Measurements from ENCODE around the gene PRR3. TPM values are rescaled to one million over a fixed set of nuclear protein-coding genes. Genes with fewer than 3 reads are reported as not detected.

The PRR3 gene
- total and polyA plus RNA-seq, 9 of the 15 experiments (the other 6 are each of a cell fraction or from before 2014, with no cell fraction given), result 23.5 to 59.6 (median 28.8) TPM

DNA sequence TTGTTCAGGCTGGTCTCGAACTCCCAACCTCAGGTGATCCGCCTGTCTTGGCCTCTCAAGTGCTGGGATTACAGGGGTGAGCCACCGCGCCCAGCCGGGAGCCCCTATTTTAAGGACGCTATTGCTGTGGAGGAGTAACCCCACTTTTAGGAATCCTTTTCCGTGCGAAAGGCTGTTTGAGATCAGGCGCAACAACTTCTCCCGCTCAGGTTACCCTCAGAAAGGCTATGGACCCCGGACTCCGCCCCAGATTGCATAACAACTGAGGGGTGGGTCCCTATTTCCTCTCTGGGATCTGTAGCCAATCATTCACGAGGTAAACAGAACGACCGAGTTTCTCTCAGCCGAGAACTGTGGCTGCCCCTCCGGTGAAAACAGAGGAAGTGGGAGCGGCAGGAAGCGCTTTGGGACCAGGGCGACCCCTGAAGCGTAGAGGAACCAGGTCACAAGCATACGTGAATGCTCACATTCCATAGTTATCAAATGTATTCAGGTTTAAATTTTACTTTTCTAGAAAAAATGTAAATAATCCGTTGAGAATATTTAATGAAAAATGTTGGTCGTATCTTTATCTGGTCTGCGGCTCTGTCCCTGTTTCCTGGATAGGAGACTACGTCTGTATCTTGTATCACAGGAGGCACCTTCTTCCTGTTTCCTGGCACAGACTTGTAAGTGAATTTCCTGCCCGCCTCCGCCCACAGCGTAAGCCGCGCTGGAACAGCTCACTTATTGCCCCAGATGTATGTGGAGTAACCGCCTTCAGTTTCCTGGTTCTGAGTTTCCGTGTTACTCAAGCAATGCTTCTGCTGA is 40.9 kb upstream of the PRR3 start (continued):
- TF ChIP-seq, protein P1, sequence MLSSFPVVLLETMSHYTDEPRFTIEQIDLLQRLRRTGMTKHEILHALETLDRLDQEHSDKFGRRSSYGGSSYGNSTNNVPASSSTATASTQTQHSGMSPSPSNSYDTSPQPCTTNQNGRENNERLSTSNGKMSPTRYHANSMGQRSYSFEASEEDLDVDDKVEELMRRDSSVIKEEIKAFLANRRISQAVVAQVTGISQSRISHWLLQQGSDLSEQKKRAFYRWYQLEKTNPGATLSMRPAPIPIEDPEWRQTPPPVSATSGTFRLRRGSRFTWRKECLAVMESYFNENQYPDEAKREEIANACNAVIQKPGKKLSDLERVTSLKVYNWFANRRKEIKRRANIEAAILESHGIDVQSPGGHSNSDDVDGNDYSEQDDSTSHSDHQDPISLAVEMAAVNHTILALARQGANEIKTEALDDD (IDR thresholded peaks at IDR 0.05), result no peak
- TF ChIP-seq ZNF79 (CRISPR knock-in tag; IDR thresholded peaks at IDR 0.05; ENCODE audit: low read depth), result no peak
- TF ChIP-seq, protein P2, sequence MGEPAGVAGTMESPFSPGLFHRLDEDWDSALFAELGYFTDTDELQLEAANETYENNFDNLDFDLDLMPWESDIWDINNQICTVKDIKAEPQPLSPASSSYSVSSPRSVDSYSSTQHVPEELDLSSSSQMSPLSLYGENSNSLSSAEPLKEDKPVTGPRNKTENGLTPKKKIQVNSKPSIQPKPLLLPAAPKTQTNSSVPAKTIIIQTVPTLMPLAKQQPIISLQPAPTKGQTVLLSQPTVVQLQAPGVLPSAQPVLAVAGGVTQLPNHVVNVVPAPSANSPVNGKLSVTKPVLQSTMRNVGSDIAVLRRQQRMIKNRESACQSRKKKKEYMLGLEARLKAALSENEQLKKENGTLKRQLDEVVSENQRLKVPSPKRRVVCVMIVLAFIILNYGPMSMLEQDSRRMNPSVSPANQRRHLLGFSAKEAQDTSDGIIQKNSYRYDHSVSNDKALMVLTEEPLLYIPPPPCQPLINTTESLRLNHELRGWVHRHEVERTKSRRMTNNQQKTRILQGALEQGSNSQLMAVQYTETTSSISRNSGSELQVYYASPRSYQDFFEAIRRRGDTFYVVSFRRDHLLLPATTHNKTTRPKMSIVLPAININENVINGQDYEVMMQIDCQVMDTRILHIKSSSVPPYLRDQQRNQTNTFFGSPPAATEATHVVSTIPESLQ (CRISPR knock-in tag; IDR thresholded peaks at IDR 0.05), result 0 out of 2 replicates have a peak, but pooled peaks have one; percentile 51
- TF ChIP-seq NCOR1 (IDR thresholded peaks at IDR 0.05), result peak; percentile 74
- no peak for TF ChIP-seq CHD4 (IDR thresholded peaks at IDR 0.05; ENCODE audit: insufficient read depth, insufficient replicate concordance, low read depth, low read length, poor library complexity, severe bottlenecking)
- TF ChIP-seq ZNF699 (CRISPR knock-in tag; IDR thresholded peaks at IDR 0.05; ENCODE audit: insufficient replicate concordance), result no peak
- TF ChIP-seq, protein P3, sequence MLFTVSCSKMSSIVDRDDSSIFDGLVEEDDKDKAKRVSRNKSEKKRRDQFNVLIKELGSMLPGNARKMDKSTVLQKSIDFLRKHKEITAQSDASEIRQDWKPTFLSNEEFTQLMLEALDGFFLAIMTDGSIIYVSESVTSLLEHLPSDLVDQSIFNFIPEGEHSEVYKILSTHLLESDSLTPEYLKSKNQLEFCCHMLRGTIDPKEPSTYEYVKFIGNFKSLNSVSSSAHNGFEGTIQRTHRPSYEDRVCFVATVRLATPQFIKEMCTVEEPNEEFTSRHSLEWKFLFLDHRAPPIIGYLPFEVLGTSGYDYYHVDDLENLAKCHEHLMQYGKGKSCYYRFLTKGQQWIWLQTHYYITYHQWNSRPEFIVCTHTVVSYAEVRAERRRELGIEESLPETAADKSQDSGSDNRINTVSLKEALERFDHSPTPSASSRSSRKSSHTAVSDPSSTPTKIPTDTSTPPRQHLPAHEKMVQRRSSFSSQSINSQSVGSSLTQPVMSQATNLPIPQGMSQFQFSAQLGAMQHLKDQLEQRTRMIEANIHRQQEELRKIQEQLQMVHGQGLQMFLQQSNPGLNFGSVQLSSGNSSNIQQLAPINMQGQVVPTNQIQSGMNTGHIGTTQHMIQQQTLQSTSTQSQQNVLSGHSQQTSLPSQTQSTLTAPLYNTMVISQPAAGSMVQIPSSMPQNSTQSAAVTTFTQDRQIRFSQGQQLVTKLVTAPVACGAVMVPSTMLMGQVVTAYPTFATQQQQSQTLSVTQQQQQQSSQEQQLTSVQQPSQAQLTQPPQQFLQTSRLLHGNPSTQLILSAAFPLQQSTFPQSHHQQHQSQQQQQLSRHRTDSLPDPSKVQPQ (CRISPR knock-in tag; IDR thresholded peaks at IDR 0.05; ENCODE audit: borderline replicate concordance), result no peak
- TF ChIP-seq SMAD3 (CRISPR knock-in tag; conservative IDR thresholded peaks at IDR 0.05), result no peak
- TF ChIP-seq BRCA1 (IDR thresholded peaks at IDR 0.05), result no peak
- no peak for TF ChIP-seq BRCA1 (CRISPR knock-in tag; IDR thresholded peaks at IDR 0.05)
- no peak for TF ChIP-seq ZNF143 (CRISPR knock-in tag; IDR thresholded peaks at IDR 0.05)
- TF ChIP-seq, protein P4, sequence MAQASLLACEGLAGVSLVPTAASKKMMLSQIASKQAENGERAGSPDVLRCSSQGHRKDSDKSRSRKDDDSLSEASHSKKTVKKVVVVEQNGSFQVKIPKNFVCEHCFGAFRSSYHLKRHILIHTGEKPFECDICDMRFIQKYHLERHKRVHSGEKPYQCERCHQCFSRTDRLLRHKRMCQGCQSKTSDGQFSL (CRISPR knock-in tag; IDR thresholded peaks at IDR 0.05), result no peak
- TF ChIP-seq, protein P4 (tag; IDR thresholded peaks at IDR 0.05), result no peak
- TF ChIP-seq DIDO1 (tag; IDR thresholded peaks at IDR 0.05; ENCODE audit: low read depth), result no peak
- 0 out of 2 replicates have a peak, but pooled peaks have one; percentile 21 for TF ChIP-seq ZFX (CRISPR knock-in tag; IDR thresholded peaks at IDR 0.05)
- peak; percentile 100 for TF ChIP-seq CEBPB (tag; IDR thresholded peaks at IDR 0.05)
- TF ChIP-seq MECOM (CRISPR knock-in tag; IDR thresholded peaks at IDR 0.05), result no peak
- no peak for TF ChIP-seq U2AF2 (optimal IDR thresholded peaks at IDR 0.05; ENCODE audit: low read depth, low read length)
- TF ChIP-seq, protein P5, sequence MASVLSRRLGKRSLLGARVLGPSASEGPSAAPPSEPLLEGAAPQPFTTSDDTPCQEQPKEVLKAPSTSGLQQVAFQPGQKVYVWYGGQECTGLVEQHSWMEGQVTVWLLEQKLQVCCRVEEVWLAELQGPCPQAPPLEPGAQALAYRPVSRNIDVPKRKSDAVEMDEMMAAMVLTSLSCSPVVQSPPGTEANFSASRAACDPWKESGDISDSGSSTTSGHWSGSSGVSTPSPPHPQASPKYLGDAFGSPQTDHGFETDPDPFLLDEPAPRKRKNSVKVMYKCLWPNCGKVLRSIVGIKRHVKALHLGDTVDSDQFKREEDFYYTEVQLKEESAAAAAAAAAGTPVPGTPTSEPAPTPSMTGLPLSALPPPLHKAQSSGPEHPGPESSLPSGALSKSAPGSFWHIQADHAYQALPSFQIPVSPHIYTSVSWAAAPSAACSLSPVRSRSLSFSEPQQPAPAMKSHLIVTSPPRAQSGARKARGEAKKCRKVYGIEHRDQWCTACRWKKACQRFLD (CRISPR knock-in tag; IDR thresholded peaks at IDR 0.05), result no peak
- peak; percentile 80; the same call in 1 of the 2 replicates for TF ChIP-seq ZNF175 (CRISPR knock-in tag; IDR thresholded peaks at IDR 0.05; ENCODE audit: low read depth)
